NCI-H1092 treated with DMSO at 0.1 percent for 48 hours (cell line): ENCODE measurements around the gene ANKRD33B.

ENCODE experiments used
- DNase-seq: peaks from one replicate; lab custom pipeline; 2025; lab: John Stamatoyannopoulos, UW

ANKRD33B gene

DNA sequence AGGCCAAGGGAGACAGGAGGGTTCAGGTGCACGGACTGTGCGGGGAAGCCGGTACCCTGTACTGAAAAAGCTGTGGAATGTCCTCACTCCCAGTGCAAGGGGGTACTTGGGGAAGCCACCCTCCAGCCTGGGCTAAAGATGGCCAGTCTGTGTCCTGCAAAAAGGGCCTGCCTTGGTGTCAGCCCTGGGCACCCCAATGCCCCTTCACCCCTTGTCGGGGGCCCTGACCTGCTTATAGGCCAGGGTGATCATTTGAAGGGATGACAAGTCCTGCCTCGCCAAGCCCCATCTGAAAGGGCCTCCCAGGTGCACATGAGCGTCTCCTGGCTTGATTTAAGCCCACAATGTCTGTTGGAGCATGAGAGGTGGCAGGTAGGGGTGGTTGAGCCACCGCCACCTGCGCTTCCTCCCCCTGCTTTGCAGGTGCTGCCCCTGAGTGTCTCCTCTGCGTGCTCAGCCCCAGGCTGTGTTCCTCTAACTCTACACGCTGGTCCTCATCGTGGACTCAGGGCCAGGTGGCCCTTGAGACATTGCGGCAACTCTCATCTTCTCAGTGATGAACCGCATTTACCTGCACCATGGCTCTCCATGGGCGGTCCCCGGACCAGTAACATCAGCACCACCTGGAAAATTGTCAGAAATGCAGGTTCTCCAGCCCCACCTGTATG lies 97.0 kb downstream of the ANKRD33B start:
- no peak for DNase-seq

DNA sequence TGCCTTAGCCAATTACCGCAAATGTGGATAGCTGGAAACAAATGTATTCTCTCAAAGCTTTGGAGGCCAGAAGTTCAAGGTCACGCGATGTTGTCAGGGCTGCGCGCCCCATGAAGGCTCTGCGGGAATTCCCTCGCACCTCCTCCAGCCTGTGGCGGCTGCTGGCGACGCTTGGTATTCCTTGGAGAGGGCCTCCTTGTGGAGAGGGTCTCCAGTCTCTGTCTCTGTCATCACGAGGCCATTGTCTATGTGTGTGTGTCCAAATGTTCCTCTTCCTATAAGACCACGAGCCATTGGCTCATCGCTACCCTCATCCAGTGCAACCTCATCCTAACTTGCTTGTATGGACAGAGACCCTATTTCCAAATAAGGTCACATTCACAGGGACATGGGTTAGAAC lies 97.5 kb downstream of the ANKRD33B start:
- DNase-seq: no peak

DNA sequence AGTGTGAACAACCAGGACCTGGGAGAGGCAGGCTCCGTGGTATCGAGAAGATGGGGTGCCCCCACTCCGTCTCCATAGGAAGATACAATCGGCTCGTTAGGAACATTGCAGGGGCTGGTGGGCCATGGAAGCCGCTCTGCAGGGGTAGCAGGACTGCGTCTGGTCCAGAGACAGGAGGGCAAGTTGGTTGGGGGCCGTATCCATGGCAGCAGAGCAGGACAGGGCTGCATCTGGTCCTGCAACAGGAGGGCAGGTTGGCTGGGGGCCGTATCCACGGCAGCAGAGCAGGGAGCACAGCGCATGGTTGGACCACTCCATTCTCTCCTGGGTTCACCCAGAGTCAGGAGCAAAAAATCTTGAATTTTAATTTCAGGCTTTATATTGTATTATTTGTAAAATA lies 98.2 kb downstream of the ANKRD33B start:
- no peak for DNase-seq

DNA sequence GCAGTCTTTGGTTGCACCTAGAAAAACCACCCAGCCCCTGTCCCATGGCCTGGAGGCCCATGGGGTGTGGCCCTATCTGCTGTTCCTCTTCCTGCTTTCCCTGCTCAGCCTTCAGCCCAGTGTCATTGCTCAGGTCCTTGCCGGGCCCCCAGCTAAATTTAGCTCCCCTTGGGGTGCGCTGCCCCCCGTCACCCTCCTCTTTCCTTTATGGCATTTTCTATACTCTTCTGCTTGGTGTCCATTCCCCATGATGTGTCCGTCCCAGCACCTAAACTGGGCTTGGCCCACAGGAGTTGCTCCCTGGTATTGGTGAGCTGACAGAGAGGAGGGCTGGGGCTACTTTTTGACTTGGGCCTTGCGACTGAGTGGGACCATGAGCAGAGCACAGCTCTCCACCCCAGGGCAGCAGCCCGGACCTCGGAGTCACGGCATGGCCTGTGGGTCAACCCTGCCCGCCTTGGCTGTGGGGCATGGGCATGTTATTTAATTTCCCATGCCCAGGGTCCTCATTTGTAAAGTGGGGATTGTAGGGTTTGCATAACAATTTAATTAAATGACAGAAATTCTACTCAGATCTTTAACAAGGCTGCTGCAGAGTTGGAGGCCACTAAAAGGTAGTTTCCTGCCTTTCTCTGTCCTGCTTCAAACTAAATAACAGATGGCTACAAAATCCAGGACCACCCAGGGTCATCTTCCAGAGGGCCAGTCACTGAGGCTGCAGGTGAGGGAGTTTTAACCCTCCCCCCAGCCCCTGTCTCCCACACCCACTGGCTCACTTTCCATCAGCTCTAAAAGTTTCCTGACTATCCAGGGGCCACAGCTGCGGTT lies 99.0 kb downstream of the ANKRD33B start:
- DNase-seq: no peak

DNA sequence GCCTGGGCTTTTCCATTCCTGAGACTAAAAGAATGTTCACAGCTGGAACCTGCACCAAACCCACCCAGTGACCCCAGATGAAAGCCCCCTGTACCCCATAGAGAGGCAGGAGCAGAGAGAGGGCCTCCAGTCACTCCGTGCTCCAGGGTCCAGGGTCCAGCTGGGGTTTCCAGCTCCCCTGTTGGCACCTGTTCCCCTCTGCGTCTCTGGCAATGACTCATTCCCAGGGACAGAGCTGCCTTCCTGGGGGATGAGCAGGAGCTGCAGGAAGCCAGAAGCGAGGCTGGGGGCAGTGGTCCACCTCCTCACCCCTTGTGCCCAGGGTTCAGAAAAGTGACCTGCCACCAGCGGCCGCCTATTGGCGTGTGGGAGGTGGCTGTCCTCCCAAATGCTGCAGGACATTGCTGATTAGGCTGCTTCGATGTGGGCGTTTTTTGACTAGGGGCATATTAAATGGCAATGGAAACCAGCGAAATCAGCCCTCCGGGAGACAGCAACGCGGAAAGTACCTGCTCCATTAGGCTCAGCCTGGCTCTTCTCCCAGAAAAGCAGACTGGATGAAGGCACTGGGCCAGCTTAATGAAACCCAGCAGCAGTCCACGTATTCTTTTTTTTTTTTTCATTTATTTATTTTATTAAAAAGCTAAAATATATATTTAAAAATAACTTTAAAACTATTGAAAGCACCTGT lies 99.8 kb downstream of the ANKRD33B start:
- peak; percentile 84 for DNase-seq

DNA sequence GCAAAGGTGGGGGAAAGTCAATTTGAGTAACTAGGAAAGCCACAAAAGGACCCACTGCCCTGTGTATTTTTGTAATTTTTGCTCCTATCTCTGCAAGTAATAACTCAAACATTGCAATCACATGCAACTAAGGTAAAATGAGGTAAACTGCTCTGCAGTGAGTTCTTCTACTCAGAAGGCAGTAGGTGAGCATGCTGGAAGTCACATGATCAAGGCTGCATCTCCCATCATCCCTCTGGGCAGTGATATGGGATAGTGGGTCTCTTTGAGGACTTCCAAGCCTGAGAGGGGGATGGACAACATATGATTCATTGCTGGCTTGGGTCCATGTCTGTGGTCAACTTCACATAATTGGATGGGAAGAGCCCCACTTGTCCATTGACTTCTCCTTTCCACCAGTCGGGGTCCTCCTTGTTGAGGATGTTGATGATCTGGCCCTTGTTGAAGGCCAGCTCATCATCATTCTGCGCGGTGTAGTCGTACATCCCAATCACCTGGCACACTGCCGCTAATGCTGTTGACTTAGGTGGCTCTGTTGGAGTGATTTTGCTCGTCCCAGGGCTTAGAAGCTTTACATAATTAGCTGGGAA lies 100.4 kb downstream of the ANKRD33B start:
- peak; percentile 87 for DNase-seq

DNA sequence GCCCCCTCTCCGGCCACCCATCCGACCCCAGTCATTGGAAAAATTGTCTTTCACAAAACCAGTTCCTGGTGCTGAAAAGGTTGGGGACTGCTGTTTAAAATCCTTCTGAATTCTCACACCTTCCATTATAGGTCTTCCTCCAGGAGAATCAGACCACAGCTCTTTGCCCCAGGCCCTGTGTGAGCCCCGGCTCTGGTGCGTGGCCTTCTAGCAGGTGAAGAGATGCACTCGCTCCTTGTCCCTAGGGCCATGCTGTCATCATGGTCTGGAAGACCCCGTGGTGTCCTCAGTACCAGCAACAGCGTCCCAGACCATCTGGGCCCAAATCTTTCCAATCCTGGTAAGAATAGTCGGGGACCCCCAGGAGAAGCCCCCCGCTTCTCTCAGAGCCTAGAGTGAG lies 101.9 kb downstream of the ANKRD33B start:
- DNase-seq: no peak

DNA sequence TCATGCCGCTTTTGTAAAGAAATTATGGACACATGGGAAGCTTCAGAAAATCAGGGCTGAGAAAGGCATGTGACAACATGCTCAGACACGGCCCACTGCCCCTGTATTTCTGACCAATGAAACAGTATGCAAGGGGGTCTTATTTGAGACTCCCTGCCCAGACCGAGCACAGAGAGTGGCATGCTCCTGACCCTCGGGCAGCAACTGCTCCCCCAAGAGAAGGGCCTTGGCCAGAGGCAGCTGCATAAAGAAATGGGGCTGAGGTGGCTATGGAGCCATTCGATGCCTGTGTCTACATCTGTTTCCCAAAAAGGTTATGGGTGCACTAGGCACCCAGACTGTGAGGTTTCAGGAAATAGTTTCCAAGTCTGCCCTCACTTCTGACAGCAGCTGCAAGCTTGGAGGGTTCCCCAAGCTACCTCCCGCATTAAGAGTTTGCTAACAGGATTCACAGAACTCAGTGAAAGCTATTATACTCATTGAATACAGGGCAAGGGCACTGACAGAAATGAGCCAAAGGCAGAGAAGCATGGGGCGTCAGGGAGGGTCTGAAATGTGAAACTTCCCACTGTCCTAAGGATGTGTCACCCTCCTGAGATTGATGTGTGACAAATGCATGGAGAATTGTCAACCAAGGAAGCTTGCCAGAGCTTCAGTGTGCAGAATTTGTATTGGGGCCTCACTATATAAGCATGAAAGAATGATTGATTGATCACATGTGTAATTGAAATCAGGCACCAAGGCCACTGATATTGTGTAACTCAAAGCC lies 102.8 kb downstream of the ANKRD33B start:
- no peak for DNase-seq

DNA sequence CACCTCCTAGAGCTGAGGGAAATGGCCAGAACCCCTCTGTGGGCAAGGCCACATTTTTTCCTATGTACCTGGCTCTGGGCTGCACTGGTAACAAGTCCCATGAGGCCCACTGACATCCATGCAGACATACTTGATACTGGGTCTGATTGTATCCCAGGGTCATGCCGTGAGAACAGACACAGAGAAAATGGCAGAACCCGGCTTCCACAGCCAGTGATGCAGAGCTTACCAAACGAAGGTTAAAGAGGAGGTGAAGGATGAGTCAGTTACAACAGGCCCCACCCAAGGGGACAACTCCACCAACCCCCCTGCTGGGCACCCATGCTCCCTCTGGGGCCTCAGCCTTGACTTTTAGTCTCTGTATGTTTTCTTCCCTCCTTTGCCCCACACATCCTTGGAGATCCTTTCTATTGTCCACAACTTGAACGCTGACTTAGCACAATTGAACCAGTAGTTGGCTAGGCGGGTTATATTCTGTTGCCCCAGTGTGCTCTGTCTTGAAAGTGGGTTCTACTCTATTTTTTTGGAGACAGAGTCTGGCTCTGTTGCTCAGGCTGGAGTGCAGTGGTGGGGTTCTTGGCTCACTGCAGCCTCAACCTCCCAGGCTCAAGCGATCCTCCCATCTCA lies 103.7 kb downstream of the ANKRD33B start:
- no peak for DNase-seq

DNA sequence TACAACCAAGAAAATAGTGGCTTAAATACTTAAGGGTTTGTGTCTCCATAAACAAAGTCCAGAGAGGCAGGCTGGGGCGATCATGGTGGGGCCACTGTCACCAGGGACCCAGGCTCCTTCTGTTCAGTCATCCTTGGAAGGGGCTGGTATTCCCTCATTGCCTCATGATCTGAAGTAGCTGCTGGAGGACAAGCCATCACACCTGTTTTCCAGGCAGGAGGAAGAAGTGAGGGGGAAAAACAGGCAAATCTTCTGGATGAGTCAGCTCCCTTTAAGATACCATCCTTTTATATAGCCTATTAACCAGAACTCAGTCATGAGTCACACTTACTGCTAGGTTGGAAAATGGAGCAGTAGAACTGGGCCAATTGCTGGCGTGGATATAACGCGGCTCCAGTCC lies 104.8 kb downstream of the ANKRD33B start:
- DNase-seq: no peak

DNA sequence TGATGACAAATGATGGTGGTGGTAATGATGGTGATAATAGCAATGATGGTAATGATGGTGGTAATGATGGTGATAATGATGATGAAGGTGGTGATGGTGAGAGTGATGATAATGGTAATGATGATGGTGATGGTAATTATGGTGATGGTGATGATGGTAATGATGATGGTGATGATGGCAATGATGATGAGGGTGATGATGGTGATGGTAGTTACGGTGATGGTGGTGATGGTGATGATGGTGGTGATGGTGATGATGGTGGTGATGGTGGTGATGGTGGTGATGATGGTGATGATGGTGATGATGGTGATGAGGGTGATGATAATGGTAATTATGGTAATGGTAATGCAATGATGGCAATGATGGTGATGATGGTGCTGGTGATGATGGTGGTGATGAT lies 106.1 kb downstream of the ANKRD33B start:
- DNase-seq: no peak

DNA sequence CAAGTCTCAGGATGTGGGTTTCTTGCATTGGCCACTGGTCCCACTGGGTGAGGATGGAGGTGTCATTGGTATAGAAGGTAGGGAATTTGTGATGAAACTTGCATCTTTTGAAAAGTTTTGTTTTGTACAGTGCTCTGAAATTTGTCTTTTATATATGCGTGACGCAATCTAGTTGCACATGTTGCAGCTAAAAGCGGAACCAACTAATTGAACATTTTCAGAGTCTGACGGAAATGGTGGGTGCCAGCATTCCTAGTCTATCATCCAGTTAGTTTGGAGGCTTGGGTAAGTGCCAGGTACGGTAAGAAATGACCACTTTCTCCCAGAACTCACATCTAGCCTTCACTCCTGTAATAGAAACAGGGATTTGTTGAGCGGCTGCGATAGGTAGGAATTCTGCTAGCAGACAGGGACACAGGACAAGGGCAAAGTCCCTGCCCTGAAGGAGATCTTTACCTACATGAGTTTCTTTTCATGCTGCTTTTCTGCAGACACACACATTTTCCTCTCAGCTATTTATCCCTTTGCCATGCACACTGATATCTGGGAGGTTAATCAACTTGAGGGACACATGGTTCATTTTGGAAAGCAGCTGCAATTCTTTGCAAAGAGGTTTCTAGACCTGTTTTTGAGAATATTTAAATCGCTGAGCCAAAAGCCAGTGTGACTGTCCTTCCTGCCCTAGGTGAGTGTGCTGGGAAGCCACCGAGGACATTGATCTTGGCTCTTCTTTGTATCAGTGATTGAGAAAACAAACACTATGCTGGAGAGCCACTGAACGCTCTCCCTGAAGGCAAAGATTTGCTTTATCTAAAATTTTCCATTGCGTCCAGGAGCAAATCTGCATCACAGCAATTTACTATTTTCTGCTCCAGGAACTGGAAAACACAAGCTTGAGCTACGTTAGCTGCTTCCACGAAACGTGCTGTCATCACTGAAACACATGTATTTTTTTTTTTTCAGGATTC lies 107.5 kb downstream of the ANKRD33B start:
- DNase-seq: no peak

DNA sequence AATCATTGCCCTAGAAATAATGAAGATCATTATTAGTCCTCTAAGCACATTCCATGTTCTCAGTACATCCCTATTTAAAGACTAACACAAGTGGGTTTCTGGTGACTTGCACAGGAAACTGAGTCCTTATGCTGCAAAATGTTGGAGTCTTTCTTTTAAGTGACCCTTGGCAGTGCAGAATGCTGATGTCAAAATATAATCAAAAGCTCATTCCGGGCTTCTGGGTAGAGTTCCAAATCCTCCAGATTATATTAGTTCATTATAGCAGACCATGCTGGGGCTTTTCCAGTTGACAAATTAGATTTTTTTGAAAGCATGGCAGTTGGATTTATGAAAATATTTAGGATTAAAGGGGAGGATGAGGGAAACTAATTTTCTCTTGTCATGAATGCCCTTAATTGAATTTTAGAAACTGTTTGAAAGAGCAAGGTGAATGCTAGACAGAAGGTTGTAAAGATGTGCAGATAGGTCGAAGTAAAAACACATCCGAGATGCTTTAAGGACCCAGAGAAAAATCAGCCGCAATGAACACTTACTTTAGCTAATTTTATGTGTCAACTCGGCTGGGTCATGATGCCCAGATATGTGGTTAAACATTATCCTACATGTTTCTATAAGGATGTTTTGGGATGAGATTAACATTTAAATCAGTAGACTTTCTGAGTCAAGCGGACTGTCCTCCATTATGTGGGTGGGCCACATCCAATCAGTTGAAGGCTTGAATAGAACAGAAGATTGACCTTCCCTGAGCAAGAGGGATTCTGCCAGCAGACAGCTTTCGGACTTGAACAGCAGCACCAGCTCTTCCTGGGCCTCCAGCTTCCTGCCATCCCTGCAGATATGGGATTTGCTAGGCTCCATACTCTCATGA lies 108.5 kb downstream of the ANKRD33B start:
- DNase-seq: no peak

DNA sequence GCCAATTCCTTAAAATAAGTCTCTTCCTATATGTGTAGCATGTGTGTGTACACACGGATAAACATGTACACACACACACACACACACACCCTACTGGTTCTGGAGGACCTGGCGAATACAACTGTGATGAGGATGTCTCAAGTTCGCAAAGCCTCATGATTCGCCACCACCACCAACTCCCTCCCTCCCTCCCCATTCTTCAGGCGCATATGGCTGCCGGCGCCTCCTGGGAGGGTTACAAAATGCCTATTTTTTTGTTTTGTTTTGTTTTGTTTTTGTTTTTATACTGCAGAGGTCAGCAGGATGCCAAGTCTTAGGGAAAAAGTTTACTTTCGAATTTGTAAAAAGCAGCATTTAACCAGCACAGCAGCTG lies 109.1 kb downstream of the ANKRD33B start:
- DNase-seq: no peak

DNA sequence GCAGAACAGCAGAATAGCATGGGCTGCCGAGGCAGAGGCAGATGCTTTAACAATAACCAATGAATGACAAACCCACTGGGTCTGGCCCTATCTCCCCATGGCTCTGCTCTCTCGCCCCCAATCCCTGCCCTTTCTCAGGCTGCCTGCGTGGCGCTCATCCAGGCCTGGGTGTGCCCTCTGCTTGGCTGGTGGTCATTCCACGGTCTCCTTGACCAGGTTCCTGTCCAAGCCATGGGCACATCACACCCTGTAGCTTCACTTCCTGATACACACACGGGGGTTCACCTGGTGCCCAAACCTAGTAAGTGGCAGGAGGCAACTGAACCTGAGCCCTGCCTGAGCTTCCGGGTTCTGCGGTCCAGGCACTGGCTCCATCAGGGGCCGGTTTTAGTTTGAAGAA lies 109.5 kb downstream of the ANKRD33B start:
- DNase-seq: no peak

DNA sequence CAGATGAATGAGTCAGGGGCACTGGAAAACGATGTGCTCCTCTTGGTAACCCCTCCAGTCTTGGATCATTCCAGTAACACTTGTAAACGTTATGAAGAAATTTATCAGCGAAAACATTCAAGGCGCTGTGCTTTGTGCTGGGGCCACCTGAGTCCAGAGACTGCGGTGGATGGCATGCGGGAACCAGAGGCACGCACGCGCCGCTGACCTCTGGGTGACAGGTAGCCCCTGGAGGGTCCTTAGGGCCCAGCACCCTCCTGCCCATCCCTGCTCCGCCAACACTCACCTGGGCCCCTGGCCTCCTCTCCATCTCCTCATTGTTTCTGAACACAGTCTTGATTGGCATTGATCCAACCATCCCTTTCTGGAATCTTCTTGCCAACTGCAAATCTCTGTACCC lies 110.2 kb downstream of the ANKRD33B start:
- DNase-seq: no peak

DNA sequence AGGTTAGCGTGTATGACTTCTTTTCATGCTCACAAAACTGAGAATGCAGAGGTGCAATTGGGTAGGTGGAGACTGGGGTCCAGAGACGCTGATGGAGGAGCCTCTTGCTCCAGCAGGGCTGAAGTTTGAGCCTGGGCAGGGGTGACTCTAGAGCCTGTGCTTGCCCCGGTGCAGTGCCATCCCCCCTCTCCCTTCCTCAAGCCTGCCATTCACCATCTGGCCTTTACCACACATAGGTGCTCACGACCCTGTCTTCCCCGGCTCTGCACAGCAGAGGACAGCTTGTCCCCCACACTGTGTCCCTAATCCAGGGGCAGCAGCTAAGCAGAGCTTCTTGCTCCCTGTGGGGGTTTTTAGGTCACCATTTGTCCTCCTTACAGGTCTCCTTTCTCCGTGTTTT lies 110.7 kb downstream of the ANKRD33B start:
- DNase-seq: no peak

DNA sequence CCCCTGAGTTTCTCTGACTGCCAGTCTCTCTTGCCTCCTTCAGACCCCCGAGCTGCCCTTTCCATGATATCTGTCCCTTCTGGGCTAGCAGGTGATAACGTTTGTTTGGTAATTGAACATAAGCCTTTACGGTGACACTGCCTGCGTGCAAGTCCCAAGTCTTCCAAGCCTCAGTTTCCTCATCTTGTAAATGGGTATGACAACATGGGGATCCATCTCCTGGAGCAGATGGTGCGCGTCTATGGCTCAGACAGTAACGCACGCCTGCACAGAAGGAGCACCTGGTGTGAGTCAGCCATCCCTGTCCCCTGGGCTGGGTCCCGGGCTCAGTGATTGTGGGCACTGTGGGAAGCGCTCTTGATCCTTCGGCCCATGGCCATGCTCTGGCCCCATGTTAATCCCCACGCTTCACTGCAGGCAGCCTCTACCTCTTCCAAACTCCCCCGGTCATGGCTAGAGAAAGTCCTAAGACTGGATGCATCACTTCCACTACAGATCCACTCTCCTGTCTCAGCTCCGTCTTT lies 111.4 kb downstream of the ANKRD33B start:
- DNase-seq: no peak

DNA sequence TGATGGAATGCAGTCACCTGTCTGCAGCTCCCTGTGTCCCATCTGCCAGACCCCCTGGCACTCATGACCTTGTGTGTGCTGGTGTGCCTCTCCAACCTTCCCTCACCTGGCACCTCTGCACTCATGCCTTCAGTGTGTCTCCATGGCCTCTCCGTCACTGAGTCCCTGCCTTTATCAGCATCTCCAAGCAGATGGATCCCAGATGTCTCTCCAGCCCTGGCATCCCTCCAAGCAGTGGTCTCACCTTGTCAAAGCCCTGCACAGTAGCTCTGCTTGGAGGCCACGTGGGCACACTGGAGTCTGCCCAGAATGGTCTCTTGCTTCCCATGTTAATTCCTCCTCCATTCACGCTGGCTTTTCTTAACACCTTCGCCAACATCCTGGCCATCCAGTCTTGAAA lies 112.4 kb downstream of the ANKRD33B start:
- no peak for DNase-seq
